Parathyroid adenoma (tissue), 2 donors: ENCODE data around the gene FMNL3.

Source experiments
- H2AFZ ChIP-seq: fragments of 300-600 bp; sonication (generic); one replicate; pipeline ENCODE4 v1.7.0; 2017; ENCODE audit warnings: antibody characterized with exemption, mild to moderate bottlenecking
- H3K27ac ChIP-seq: fragments of 300-600 bp; sonication (generic); one replicate; pipeline ENCODE4 v1.7.0; 2017
- H3K27me3 ChIP-seq: fragments of 300-600 bp; sonication (generic); one replicate; pipeline ENCODE4 v1.7.0; 2017; ENCODE audit warnings: low read length; ENCODE audit not compliant: control insufficient read depth, insufficient read depth
- H3K36me3 ChIP-seq: fragments of 300-600 bp; sonication (generic); one replicate; pipeline ENCODE4 v1.7.0; 2017; ENCODE audit warnings: low read length; ENCODE audit not compliant: control insufficient read depth, insufficient read depth
- H3K4me1 ChIP-seq: fragments of 300-600 bp; sonication (generic); one replicate; pipeline ENCODE4 v1.7.0; 2017; ENCODE audit warnings: control low read depth
- H3K4me2 ChIP-seq: fragments of 300-600 bp; sonication (generic); one replicate; pipeline ENCODE4 v1.7.0; 2017; ENCODE audit warnings: low read length
- H3K4me3 ChIP-seq: fragments of 300-600 bp; sonication (generic); one replicate; pipeline ENCODE4 v1.7.0; 2017; ENCODE audit warnings: low read depth, low read length
- H3K79me2 ChIP-seq: fragments of 300-600 bp; sonication (generic); one replicate; pipeline ENCODE4 v1.7.0; 2017; ENCODE audit warnings: control low read depth
- H3K9ac ChIP-seq: fragments of 300-600 bp; sonication (generic); one replicate; pipeline ENCODE4 v1.7.0; 2017; ENCODE audit warnings: mild to moderate bottlenecking
- H3K9me3 ChIP-seq: fragments of 300-600 bp; sonication (generic); one replicate; pipeline ENCODE4 v1.7.0; 2017; ENCODE audit warnings: low read length; ENCODE audit not compliant: control insufficient read depth
- CTCF ChIP-seq: fragments of 300-600 bp; sonication (generic); IDR thresholded peaks from one replicate; pipeline ENCODE4 v1.7.0; 2017; ENCODE audit warnings: antibody characterized with exemption, mild to moderate bottlenecking
- donor health status: primary hyperparathyroidism.

FMNL3 gene

GRCh38 chr12:49587174-49587908 is 119.9 kb downstream of the FMNL3 start:
- Histone ChIP-seq H3K9me3 (no peaks in the 10 kb centered on the region), H3K4me3 (no peak overlapping the region), H3K27me3 (no peaks in the 10 kb centered on the region), H3K4me2 (no peak overlapping the region), H3K4me1 (no peaks in the 10 kb centered on the region), H3K27ac (no peak overlapping the region), H3K79me2 (peaks cover 10% of the 10 kb centered on the region), H2AFZ (no peak overlapping the region), H3K9ac (no peak overlapping the region), H3K36me3 (no peaks in the 10 kb centered on the region)
- TF ChIP-seq CTCF: no peak
